Measurements from ENCODE around the gene PLD4. TPM values are rescaled to one million over a fixed set of nuclear protein-coding genes. Genes with fewer than 3 reads are reported as not detected.

The PLD4 gene
- total and polyA plus RNA-seq, 9 of the 15 experiments (the other 6 are each of a cell fraction or from before 2014, with no cell fraction given): 0.18 to 0.24 TPM; not detected in 7

GRCh38 chr14:104956290-104956890, 31.7 kb downstream of the PLD4 start:
- peaks cover 0 to 4% of the 10 kb centered on the region in 2 experiments; a peak in 1 of 5 replicates for H3K4me1 ChIP-seq (replicated peaks in 1 of 2; ENCODE audit: control insufficient read depth in 2 of 2, insufficient read depth in 2 of 2, low read length in 2 of 2)
- no peak for TF ChIP-seq ZNF146 (CRISPR knock-in tag; IDR thresholded peaks at IDR 0.05; ENCODE audit: unreplicated experiment)
- no peak for TF ChIP-seq STAT5B (CRISPR knock-in tag; IDR thresholded peaks at IDR 0.05)
- no peak for TF ChIP-seq ZNF280B (CRISPR knock-in tag; IDR thresholded peaks at IDR 0.05)
- TF ChIP-seq ZNF175 (CRISPR knock-in tag; IDR thresholded peaks at IDR 0.05; ENCODE audit: low read depth): no peak
- TF ChIP-seq, protein P1, sequence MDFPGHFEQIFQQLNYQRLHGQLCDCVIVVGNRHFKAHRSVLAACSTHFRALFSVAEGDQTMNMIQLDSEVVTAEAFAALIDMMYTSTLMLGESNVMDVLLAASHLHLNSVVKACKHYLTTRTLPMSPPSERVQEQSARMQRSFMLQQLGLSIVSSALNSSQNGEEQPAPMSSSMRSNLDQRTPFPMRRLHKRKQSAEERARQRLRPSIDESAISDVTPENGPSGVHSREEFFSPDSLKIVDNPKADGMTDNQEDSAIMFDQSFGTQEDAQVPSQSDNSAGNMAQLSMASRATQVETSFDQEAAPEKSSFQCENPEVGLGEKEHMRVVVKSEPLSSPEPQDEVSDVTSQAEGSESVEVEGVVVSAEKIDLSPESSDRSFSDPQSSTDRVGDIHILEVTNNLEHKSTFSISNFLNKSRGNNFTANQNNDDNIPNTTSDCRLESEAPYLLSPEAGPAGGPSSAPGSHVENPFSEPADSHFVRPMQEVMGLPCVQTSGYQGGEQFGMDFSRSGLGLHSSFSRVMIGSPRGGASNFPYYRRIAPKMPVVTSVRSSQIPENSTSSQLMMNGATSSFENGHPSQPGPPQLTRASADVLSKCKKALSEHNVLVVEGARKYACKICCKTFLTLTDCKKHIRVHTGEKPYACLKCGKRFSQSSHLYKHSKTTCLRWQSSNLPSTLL (IDR thresholded peaks at IDR 0.05): no peak
- no peak for TF ChIP-seq XRCC3 (IDR thresholded peaks at IDR 0.05)
- no peak for TF ChIP-seq ZBTB33 (CRISPR knock-in tag; IDR thresholded peaks at IDR 0.05)
- TF ChIP-seq SMARCE1 (IDR thresholded peaks at IDR 0.05): no peak
- TF ChIP-seq SETDB1 (IDR thresholded peaks at IDR 0.05; ENCODE audit: low read length): no peak
- TF ChIP-seq TCF15 (CRISPR knock-in tag; IDR thresholded peaks at IDR 0.05): no peak
- TF ChIP-seq PTBP1 (IDR thresholded peaks at IDR 0.05; ENCODE audit: low read depth, low read length): no peak
- BruUV-seq (replicated peaks): no TSS peak
- POLR2A ChIA-PET: interaction anchor here (0.7 kb wide), 1 partner anchor 65 kb away, joined by 3 read pairs; no protein-coding TSS in a partner anchor
- H3K36me3 ChIP-seq (ENCODE audit: control insufficient read depth, insufficient read depth, low read length): no peaks in the 10 kb centered on the region
- H3K27ac ChIP-seq (ENCODE audit: extremely low read depth, low read depth, low read length): no peak overlapping the region
- DNase-seq (ENCODE audit: extremely low read depth in 1 of 4, low spot score in 3 of 4): no peak
- ATAC-seq: no peak
- peaks cover 14 to 56% of the 10 kb centered on the region in 2 experiments for H3K27me3 ChIP-seq (ENCODE audit: control insufficient read depth in 2 of 2, insufficient read depth in 2 of 2, low read length in 2 of 2)
- no peak overlapping the region for H2AFZ ChIP-seq (ENCODE audit: low read depth, low read length)
- 3% methylated on average over 11 of the region's 14 CpGs for WGBS (ENCODE audit: insufficient coverage, low coverage, missing lambda C conversion rate)
- no peak for FAIRE-seq
- no peaks in the 10 kb centered on the region for H4K20me1 ChIP-seq (replicated peaks; ENCODE audit: control insufficient read depth, insufficient read depth, low read length)
- peak overlapping the region in 1 of 2 experiments; percentile 7; a peak in 1 of 4 replicates for H3K9ac ChIP-seq (ENCODE audit: insufficient read depth in 1 of 2, low read depth in 2 of 2, low read length in 2 of 2)
- intact Hi-C loops (cut with micrococcal nuclease): no loop called here
- H3K9me1 ChIP-seq (ENCODE audit: control insufficient read depth, insufficient read depth, low read length): no peaks in the 10 kb centered on the region
- in situ Hi-C loops (cut with MboI): no loop called here
- H3K79me2 ChIP-seq (ENCODE audit: control insufficient read depth, insufficient read depth, low read length): no peaks in the 10 kb centered on the region
- CTCF ChIA-PET (ENCODE audit: low intra/inter-chr PET ratio): no interaction called here
- H3K9me3 ChIP-seq (replicated peaks; ENCODE audit: control insufficient read depth, insufficient read depth, low read depth, low read length): no peaks in the 10 kb centered on the region
- H3K4me2 ChIP-seq (ENCODE audit: insufficient read depth, low read length): no peak overlapping the region
- H3K4me3 ChIP-seq: no peak overlapping the region
